GM12864 (cell line): ENCODE results near the gene SLC40A1.
"Not testable (repeated sequence)": the region's sequence is repeated elsewhere in the genome, so short reads cannot be mapped to it uniquely, and the experiment has no call there.

Source experiments
- DNase-seq: peaks from one replicate; pipeline ENCODE4 v3.0.0-alpha.2; 2011; ENCODE audit warnings: low read depth
- H3K4me3 ChIP-seq: 2 replicates; pipeline ENCODE4 v1.5.1; 2011; ENCODE audit warnings: mild to moderate bottlenecking, low read depth, low read length, control low read depth
- TF ChIP-seq, protein P1 (sequence below): IDR thresholded peaks from 2 replicates; pipeline ENCODE4 v1.5.1; 2011; ENCODE audit warnings: low read depth, mild to moderate bottlenecking, moderate library complexity, low read length, control low read depth, inconsistent platforms; ENCODE audit errors: missing control alignments

Gene SLC40A1

DNA sequence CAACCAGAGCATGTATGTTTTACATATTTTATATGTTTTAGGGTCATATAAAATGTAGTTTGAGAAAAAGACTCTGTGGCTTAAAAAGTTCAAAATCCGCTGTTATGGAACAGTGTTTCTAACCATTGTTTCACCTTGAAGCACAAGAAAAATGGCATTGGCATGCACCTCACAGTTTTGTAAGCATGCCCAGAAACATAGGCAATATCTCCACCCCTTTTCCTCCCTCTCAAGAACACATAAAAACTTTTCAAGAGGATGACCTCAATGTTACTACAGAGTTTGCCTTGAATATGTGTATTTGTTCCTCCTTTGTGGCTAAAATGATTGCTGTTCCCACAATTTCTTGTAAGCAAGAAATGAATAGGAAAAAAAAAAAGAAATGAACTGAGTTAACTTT is 29.3 kb upstream of the SLC40A1 start:
- DNase-seq, result no peak
- TF ChIP-seq, protein P1, sequence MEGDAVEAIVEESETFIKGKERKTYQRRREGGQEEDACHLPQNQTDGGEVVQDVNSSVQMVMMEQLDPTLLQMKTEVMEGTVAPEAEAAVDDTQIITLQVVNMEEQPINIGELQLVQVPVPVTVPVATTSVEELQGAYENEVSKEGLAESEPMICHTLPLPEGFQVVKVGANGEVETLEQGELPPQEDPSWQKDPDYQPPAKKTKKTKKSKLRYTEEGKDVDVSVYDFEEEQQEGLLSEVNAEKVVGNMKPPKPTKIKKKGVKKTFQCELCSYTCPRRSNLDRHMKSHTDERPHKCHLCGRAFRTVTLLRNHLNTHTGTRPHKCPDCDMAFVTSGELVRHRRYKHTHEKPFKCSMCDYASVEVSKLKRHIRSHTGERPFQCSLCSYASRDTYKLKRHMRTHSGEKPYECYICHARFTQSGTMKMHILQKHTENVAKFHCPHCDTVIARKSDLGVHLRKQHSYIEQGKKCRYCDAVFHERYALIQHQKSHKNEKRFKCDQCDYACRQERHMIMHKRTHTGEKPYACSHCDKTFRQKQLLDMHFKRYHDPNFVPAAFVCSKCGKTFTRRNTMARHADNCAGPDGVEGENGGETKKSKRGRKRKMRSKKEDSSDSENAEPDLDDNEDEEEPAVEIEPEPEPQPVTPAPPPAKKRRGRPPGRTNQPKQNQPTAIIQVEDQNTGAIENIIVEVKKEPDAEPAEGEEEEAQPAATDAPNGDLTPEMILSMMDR, result no peak

DNA sequence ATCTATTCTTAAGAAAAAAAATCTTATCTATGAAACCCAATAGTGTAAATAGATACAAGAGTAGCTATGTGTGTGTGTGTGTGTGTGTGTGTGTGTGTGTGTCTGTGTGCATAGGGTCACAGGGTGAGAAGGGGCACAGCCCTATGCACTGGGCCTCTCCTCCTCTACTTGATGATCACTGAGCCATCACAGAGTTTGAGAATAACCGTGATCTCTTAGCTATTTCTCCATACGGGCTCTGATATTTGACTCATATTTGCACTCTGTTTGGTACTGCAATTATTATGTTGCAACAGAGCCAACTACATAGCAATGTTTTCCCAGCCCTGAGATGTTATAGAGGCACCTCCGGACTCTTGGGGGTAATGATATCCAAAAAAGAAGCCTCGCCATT is 28.8 kb upstream of the SLC40A1 start:
- TF ChIP-seq, protein P1, result no peak
- H3K4me3 ChIP-seq, result no peak overlapping the region
- no peak for DNase-seq

More for the DNA sequence above, 29.3 kb upstream of the SLC40A1 start:
- H3K4me3 ChIP-seq, result no peak overlapping the region

DNA sequence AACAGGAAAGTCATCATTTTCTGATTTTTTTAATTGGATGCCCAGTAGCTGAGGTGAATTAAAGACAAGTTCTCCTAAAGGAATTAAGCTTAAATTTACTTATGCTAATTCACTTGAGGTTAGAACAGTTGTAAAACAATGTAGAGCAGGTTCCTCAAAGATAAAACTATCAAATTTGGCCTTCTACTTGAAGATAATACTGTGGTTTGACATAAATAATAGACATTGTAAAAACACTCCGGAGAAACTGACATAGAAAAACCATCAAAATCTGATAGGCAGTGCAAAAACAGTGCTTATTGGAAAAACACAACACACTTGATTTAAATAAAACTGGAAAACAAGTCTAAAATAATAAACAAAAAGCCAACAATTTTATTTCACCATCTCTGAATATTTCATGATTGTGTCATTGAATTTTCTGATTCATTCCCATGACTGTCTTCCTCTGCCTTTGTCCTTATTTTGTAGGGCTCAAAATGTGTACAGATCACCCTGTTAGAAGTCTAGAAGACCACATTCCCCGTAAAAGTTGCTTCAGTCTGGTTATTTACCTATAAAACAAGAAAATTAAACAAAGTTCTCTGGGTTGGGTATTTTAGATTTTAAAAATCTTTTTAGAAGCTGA is 28.3 kb upstream of the SLC40A1 start:
- no peak for DNase-seq
- TF ChIP-seq, protein P1, result no peak
- H3K4me3 ChIP-seq, result no peak overlapping the region

DNA sequence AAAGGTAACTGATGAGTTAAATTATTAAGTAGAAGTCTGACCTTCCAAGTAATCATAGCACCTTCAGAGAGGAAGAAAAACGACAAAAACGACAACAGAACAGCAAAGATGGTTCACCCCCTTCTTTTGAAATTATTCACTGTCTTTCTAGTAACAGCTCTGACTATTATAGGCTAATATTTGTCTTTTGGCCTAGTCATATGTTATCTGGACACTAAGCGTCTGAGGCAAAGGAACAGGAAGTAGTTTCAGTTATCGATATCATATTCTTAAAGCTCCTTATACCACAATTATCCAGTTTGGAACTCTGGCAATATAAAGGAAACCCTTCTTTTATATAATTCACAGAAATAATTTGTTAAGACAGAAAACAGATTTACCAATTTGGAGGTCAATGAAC is 27.6 kb upstream of the SLC40A1 start:
- H3K4me3 ChIP-seq, result no peak overlapping the region
- no peak for DNase-seq
- TF ChIP-seq, protein P1, result no peak

DNA sequence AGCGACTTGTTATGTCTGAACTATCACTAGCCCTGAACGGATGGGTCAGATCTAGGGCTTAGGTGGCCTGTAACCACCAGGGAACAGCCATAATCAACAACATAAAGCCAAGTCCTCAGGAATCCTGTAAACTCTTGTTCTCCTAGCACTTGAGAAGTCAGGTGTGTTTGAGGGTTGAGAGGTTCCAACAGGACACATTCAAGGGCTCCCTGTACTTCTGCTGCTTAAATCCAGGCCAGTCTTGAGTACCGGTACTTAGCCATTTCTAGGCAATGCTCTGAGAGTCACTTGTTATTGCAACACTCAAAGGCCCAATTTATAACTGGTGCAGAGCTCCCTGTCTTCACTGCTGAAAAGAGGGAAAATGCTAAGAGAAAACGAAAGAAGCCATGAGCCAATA is 21.6 kb upstream of the SLC40A1 start:
- H3K4me3 ChIP-seq, result no peak overlapping the region
- TF ChIP-seq, protein P1, result no peak
- DNase-seq, result no peak

DNA sequence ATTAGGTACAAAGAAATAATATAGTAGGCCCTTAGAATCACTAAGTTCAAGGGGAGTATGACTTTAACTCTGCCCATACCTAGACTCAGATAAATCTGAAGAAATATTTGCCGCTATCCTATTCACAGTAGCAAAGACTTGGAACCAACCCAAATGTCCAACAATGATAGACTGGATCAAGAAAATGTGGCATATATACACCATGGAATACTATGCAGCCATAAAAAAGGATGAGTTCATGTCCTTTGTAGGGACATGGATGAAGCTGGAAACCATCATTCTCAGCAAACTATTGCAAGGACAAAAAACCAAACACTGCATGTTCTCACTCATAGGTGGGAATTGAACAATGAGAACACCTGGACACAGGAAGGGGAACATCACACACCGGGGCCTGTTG is 21.1 kb upstream of the SLC40A1 start:
- not testable (repeated sequence) for DNase-seq, H3K4me3 ChIP-seq

DNA sequence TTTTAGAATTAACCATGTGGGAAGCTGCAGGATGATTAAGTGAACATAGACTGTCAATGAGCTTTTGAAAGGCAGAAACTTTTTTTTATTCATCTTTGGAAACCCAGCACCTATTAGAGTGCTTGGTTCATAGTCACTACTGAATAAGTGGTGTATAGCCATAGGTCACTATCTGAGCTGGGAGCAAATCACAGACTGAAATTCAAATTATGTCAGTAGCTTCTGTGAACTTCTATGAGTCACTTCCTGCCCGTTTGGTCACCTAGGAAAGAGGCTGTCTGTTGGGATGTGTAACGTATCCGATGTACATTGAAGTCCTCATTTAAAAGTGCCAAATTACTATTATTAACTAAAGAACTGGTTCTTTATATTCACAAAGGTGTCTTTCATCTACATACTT is 20.5 kb upstream of the SLC40A1 start:
- DNase-seq, result no peak
- TF ChIP-seq, protein P1, result no peak
- H3K4me3 ChIP-seq, result no peak overlapping the region
